GM18507 (cell line): Measurements from ENCODE around the gene DTYMK.

Experiments
- DNase-seq: peaks from one replicate; pipeline ENCODE4 v3.0.0; 2011; ENCODE audit warnings: low read depth; ENCODE audit not compliant: insufficient read length; ENCODE audit errors: extremely low spot score
- FAIRE-seq: peaks from 2 replicates; lab custom pipeline; 2011; peaks lifted over from hg19 to GRCh38; lab: Jason Lieb, UNC

Gene DTYMK

GRCh38 chr2:241633561-241633960 is 53.1 kb downstream of the DTYMK start:
- FAIRE-seq: no peak

GRCh38 chr2:241632478-241633325 is 53.9 kb downstream of the DTYMK start:
- DNase-seq (no peak), FAIRE-seq (no peak)

More at GRCh38 chr2:241633561-241633960, 53.1 kb downstream of the DTYMK start:
- DNase-seq: no peak

GRCh38 chr2:241629762-241630435 is 56.7 kb downstream of the DTYMK start:
- DNase-seq: no peak

GRCh38 chr2:241627675-241628074 is 58.9 kb downstream of the DTYMK start:
- FAIRE-seq (no peak), DNase-seq (no peak)

More at GRCh38 chr2:241629762-241630435, 56.7 kb downstream of the DTYMK start:
- FAIRE-seq: no peak
